AG04450 (cell line): ENCODE data around the gene INPP1. TPM values are rescaled to one million over a fixed set of nuclear protein-coding genes. Genes with fewer than 3 reads are reported as not detected.

ENCODE experiments used
- CTCF ChIA-PET: fragments of 300-600, 350-600 bp; formaldehyde crosslinking; extraction: SDS; loops from one replicate; lab custom pipeline; 2022; ENCODE audit warnings: antibody characterized with exemption, inconsistent platforms; lab: Charles Lee
- POLR2A ChIA-PET: fragments of 350-600 bp; formaldehyde crosslinking; extraction: SDS; loops from one replicate; lab custom pipeline; 2021; ENCODE audit warnings: antibody characterized with exemption, inconsistent platforms; lab: Yijun Ruan, JAX
- DNase-seq: peaks from one replicate; pipeline ENCODE4 v3.0.0-alpha.2; 2011; ENCODE audit warnings: low read depth, low spot score
- H3K27ac ChIP-seq: one replicate; pipeline ENCODE4 v1.5.1; 2012; ENCODE audit warnings: low read depth, low read length, control low read depth
- H3K27me3 ChIP-seq: one replicate; pipeline ENCODE4 v1.6.0; 2012; ENCODE audit warnings: low read length; ENCODE audit not compliant: control insufficient read depth, insufficient read depth
- H3K4me3 ChIP-seq: 2 replicates; pipeline ENCODE4 v1.5.1; 2011; ENCODE audit warnings: mild to moderate bottlenecking, low read depth, low read length, control low read depth
- H3K9me3 ChIP-seq: 2 replicates; pipeline ENCODE4 v1.5.1; 2012; ENCODE audit warnings: low read length; ENCODE audit not compliant: control insufficient read depth, insufficient read depth
- polyA plus RNA-seq: library from polyadenylated mRNA; depleted of rRNA; stranded (reverse); fragments of >200 nt; gene quantifications from 2 replicates; pipeline ENCODE4 v1.2.3, GENCODE V29; 2011
- TF ChIP-seq, protein P1 (sequence below): IDR thresholded peaks from 2 replicates; pipeline ENCODE4 v1.5.1; 2011; ENCODE audit warnings: low read depth, low read length, control low read depth, inconsistent platforms

INPP1 gene
- polyA plus RNA-seq, 1 experiment: 14.5 TPM

DNA sequence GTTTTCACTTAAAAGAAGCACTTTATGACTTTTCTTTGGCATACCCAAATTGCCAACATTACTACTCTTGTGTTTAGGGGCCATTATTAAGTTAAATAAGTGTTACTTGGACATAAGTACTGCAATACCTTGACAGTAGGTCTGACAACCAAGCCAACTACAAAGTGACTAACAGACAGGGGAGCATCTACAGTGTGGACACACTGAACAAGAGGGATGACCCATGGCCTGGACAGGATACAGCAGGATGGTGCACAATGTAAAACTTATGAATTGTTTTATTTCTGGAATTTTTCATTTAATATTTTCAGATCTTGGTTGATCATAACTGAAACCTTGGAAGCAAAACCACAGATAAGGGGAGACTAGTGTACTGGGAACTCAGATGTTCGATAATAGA lies 4.0 kb upstream of the INPP1 start:
- H3K27ac ChIP-seq: no peak overlapping the region
- ChIA-PET CTCF (no interaction called here), POLR2A (no interaction called here)
- no peaks in the 10 kb centered on the region for H3K9me3 ChIP-seq
- H3K4me3 ChIP-seq: no peak overlapping the region
- no peaks in the 10 kb centered on the region for H3K27me3 ChIP-seq
- no peak for DNase-seq
- TF ChIP-seq, protein P1, sequence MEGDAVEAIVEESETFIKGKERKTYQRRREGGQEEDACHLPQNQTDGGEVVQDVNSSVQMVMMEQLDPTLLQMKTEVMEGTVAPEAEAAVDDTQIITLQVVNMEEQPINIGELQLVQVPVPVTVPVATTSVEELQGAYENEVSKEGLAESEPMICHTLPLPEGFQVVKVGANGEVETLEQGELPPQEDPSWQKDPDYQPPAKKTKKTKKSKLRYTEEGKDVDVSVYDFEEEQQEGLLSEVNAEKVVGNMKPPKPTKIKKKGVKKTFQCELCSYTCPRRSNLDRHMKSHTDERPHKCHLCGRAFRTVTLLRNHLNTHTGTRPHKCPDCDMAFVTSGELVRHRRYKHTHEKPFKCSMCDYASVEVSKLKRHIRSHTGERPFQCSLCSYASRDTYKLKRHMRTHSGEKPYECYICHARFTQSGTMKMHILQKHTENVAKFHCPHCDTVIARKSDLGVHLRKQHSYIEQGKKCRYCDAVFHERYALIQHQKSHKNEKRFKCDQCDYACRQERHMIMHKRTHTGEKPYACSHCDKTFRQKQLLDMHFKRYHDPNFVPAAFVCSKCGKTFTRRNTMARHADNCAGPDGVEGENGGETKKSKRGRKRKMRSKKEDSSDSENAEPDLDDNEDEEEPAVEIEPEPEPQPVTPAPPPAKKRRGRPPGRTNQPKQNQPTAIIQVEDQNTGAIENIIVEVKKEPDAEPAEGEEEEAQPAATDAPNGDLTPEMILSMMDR: no peak

DNA sequence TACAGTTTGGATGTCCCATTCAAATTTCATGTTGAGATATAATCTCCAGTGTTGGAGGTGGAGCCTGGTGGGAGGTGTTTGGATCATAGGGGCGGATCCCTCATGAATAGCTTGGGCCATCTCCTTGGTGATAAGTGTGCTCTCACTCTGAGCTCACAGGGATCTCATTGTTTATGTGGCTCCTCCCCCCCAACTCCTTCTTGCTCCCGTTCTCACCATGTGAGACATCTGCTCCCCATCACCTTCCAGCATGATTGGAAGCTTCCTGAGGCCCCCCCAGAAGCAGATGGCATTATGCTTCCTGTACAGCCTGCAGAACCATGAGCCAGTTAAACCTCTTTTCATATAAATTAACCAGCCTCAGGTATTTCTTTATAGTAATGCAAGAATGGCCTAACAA lies 3.0 kb upstream of the INPP1 start:
- TF ChIP-seq, protein P1: no peak
- H3K9me3 ChIP-seq: no peaks in the 10 kb centered on the region
- no peak overlapping the region for H3K27ac ChIP-seq
- DNase-seq: no peak
- CTCF ChIA-PET: no interaction called here
- POLR2A ChIA-PET: interaction anchor here (0.6 kb wide), 1 partner anchor 504 kb away, joined by 11 read pairs; no protein-coding TSS in a partner anchor
- H3K27me3 ChIP-seq: no peaks in the 10 kb centered on the region
- H3K4me3 ChIP-seq: no peak overlapping the region

DNA sequence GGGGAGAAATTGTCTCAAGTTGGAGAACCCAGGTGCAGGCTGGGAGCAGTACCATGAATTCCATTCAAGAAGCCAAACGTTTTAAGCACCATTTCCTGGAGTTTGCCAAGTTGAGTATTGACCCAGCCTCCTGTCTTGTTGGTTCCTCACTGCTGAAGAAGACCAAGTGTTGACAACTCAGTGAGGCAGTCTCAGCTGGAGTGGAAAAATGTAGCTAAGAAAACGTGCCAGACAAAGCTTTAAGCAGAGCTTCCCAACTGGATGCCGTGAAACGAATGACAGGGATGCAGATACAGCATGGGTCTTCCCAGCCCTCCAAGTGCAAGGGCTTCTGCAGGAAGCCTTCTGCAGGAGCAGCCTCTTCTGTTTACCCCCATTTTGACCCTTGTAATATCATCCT lies 778 bp upstream of the INPP1 start:
- Histone ChIP-seq H3K27me3 (no peaks in the 10 kb centered on the region), H3K4me3 (no peak overlapping the region), H3K9me3 (no peaks in the 10 kb centered on the region), H3K27ac (no peak overlapping the region)
- TF ChIP-seq, protein P1: no peak
- ChIA-PET POLR2A (interaction anchor here (0.7 kb wide), 1 partner anchor 139 kb away, joined by 3 read pairs; no protein-coding TSS in a partner anchor), CTCF (no interaction called here)
- DNase-seq: no peak

DNA sequence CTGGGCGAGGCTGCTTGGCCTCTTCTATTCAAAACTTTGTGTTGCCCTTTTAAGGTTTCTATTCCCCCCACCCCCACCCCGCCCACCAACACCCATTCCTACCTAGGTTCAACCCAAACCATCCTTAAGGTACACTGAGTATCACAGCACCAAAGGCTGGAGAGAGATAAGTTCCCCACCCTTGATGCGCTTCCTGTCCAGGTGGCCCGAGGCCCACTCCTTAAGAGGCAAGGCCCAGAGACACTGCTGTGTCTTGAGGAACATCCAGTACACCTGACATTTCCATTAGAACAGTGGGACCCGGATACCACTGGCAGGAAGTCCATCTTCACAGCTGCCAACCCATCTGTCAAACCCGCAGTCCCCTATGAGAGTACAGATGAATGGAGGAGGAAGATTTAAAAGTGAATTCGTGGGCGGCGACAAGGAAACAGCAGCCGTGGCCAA lies 277 bp upstream of the INPP1 start:
- CTCF ChIA-PET: interaction anchor here (2.1 to 2.6 kb wide), 2 partner anchors 10 to 12 kb away, joined by 5 to 15 read pairs; no protein-coding TSS in a partner anchor
- Histone ChIP-seq H3K27ac (no peak overlapping the region), H3K4me3 (peak overlapping the region; percentile 76), H3K27me3 (no peaks in the 10 kb centered on the region), H3K9me3 (no peaks in the 10 kb centered on the region)
- no peak for DNase-seq
- TF ChIP-seq, protein P1: no peak
- POLR2A ChIA-PET: interaction anchor here (0.7 kb wide), 1 partner anchor 139 kb away, joined by 3 read pairs; no protein-coding TSS in a partner anchor

GRCh38 chr2:190344276-190344827 lies 963 bp downstream of the INPP1 start:
- Histone ChIP-seq H3K4me3 (peak overlapping the region; percentile 76), H3K9me3 (no peaks in the 10 kb centered on the region), H3K27me3 (no peaks in the 10 kb centered on the region), H3K27ac (no peak overlapping the region)
- ChIA-PET POLR2A (interaction anchor here (1.0 to 1.5 kb wide), 3 partner anchors 23 to 304 kb away, joined by 3 to 5 read pairs (median 3); partner anchors contain the start of genes HIBCH and NAB1), CTCF (interaction anchor here (0.7 to 2.6 kb wide), 8 partner anchors 9 to 170 kb away, joined by 3 to 15 read pairs (median 4); no protein-coding TSS in a partner anchor)
- no peak for DNase-seq
- TF ChIP-seq, protein P1: 0 out of 2 replicates have a peak, but pooled peaks have one; percentile 16
